Astrocyte of the cerebellum (primary cell): ENCODE measurements around the gene WFS1.

Experiments used
- DNase-seq: peaks from one replicate; pipeline ENCODE4 v3.0.0-alpha.2; 2011; ENCODE audit warnings: low read depth
- H3K4me3 ChIP-seq: 2 replicates; pipeline ENCODE4 v1.5.1; 2011; ENCODE audit warnings: mild to moderate bottlenecking, low read depth, low read length, moderate library complexity
- in situ Hi-C: cut with HindIII; loops from 2 replicates; pipeline ENCODE4 v1.10.0; 2017; ENCODE audit warnings: low sequenced_read_pairs
- TF ChIP-seq, protein P1 (sequence below): IDR thresholded peaks from 2 replicates; pipeline ENCODE4 v1.5.1; 2012; ENCODE audit warnings: low read length, low read depth, moderate library complexity, mild to moderate bottlenecking; ENCODE audit errors: missing control alignments

WFS1 gene

DNA sequence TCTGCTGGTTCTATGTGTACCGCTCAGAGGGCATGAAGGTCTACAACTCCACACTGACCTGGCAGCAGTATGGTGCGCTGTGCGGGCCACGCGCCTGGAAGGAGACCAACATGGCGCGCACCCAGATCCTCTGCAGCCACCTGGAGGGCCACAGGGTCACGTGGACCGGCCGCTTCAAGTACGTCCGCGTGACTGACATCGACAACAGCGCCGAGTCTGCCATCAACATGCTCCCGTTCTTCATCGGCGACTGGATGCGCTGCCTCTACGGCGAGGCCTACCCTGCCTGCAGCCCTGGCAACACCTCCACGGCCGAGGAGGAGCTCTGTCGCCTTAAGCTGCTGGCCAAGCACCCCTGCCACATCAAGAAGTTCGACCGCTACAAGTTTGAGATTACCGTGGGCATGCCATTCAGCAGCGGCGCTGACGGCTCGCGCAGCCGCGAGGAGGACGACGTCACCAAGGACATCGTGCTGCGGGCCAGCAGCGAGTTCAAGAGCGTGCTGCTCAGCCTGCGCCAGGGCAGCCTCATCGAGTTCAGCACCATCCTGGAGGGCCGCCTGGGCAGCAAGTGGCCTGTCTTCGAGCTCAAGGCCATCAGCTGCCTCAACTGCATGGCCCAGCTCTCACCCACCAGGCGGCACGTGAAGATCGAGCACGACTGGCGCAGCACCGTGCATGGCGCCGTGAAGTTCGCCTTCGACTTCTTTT, 32.2 kb downstream of the WFS1 start:
- TF ChIP-seq, protein P1, sequence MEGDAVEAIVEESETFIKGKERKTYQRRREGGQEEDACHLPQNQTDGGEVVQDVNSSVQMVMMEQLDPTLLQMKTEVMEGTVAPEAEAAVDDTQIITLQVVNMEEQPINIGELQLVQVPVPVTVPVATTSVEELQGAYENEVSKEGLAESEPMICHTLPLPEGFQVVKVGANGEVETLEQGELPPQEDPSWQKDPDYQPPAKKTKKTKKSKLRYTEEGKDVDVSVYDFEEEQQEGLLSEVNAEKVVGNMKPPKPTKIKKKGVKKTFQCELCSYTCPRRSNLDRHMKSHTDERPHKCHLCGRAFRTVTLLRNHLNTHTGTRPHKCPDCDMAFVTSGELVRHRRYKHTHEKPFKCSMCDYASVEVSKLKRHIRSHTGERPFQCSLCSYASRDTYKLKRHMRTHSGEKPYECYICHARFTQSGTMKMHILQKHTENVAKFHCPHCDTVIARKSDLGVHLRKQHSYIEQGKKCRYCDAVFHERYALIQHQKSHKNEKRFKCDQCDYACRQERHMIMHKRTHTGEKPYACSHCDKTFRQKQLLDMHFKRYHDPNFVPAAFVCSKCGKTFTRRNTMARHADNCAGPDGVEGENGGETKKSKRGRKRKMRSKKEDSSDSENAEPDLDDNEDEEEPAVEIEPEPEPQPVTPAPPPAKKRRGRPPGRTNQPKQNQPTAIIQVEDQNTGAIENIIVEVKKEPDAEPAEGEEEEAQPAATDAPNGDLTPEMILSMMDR: no peak
- no peak for DNase-seq
- no peak overlapping the region for H3K4me3 ChIP-seq
- in situ Hi-C loops: no loop called here

DNA sequence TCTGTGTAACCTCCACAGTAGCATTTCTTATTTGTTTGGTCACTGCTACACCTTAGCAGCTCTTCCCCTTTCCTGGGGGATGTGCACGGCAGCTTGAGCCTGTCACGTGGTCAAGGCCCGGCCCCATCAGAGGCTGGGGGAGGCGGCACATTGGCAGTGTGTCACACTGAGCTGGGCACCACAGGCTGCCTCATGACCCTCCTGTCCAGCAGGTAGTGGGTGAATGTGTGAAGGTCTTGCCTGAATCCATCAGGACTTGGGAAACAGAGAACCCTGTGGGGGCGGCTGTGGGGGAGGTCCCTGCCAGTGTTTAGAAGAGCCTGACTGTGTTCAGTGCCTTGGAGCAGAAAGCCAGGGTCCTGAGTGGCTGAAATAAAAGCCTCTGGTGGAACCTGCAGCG, 33.2 kb downstream of the WFS1 start:
- TF ChIP-seq, protein P1: no peak
- DNase-seq: no peak
- no peak overlapping the region for H3K4me3 ChIP-seq
- in situ Hi-C loops: no loop called here

DNA sequence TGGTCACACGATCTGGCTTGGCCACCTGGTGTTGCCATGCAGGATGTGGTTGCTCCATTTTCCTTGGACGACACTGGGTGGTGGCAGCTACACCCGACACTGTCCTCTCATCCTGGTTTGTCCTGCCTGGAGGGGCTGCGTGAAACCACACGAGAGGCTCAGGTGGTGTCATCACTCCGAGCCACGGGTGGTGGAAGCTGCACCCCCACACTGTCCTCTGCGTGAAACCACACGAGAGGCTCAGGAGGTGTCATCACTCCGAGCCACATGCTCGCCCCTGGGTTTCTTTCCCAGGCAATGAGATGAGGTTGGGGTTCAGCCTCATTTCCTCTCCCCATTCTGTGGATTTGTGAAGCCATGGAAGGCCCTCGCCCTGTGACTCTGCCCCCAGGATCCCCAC, 34.3 kb downstream of the WFS1 start:
- TF ChIP-seq, protein P1: no peak
- no peak overlapping the region for H3K4me3 ChIP-seq
- in situ Hi-C loops: no loop called here
- DNase-seq: no peak

DNA sequence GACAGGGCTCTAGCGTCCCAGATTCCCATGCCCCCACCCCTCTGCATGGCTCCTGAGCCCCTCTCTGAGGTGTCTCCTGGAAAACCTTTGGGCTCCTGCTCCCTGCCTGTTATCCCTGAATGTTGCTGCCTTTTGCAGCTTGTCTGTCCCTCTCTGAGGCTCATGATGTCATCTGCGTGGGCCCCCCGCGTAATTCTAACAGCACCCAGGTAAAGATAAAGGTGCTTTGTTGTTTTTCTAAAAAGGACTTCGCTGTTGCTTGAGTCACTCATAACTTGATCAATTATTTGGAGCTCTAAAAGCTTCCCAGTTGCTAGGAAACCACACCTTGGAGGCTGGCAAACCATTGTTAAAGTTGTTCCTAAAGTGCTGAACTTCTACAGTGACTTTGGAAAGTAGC, 36.6 kb downstream of the WFS1 start:
- TF ChIP-seq, protein P1: no peak
- DNase-seq: no peak
- H3K4me3 ChIP-seq: no peak overlapping the region
- in situ Hi-C loops: loop anchor here (5.0 kb wide), 2 partner anchors 39 to 71 kb away; partner anchors contain the start of gene WFS1

DNA sequence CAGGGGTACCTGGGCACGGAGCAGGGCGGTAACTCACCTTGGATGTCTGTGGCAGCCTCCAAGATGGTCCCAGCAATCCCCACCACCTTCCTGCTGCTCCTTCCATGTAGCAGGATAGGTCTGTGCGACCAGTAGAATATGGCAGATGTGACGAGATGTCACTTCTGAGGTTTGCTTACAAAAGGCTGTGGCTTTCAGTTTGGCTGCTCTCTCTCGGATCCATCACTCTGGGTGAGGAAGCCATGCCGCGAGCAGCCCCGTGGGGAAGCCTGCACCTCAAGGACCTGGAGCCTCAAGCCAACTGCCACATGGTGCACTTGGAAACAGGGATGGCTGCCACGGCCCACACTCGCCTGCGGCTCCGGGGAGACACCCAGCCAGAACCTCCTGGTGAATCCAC, 37.6 kb downstream of the WFS1 start:
- TF ChIP-seq, protein P1: no peak
- in situ Hi-C loops: loop anchor here (5.0 kb wide), 2 partner anchors 40 to 70 kb away; partner anchors contain the start of gene WFS1
- H3K4me3 ChIP-seq: no peak overlapping the region
- no peak for DNase-seq

DNA sequence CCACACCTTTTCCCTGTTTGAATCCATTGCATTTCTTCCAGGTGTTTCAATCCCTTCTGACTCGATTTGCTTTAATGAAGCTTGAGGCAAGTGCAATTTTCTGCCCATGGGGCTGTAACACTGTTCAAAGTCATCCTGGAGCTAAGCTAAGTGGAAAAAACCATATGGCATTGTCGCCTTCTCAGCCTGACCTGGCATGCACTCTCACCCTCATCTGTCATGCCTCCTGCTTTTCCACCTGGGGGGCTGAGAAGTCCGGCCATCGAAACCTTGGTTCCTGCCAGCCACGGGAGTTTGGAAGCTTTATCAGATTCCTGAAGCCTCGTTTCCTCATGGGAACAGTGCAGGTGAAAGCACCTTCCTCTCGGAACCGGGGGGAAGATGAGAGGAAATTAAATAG, 38.2 kb downstream of the WFS1 start:
- in situ Hi-C loops: loop anchor here (5.0 kb wide), 2 partner anchors 41 to 69 kb away; partner anchors contain the start of gene WFS1
- DNase-seq: no peak
- TF ChIP-seq, protein P1: no peak
- H3K4me3 ChIP-seq: no peak overlapping the region
